ENCODE data around the gene GRN. TPM values are rescaled to one million over a fixed set of nuclear protein-coding genes. Genes with fewer than 3 reads are reported as not detected.

GRN gene
- total and polyA plus RNA-seq, 9 of the 15 experiments (the other 6 are each of a cell fraction or from before 2014, with no cell fraction given): 5.4 to 75.3 (median 20.7) TPM

- H3K9me3 ChIP-seq (replicated peaks; ENCODE audit: control insufficient read depth, insufficient read depth, low read depth, low read length): no peaks in the 10 kb centered on the region
- TF ChIP-seq U2AF2 (optimal IDR thresholded peaks at IDR 0.05; ENCODE audit: low read depth, low read length) (no peak), SETDB1 (IDR thresholded peaks at IDR 0.05; ENCODE audit: low read length) (no peak), XRCC3 (IDR thresholded peaks at IDR 0.05) (no peak), POLR3A (IDR thresholded peaks at IDR 0.05; ENCODE audit: borderline replicate concordance, extremely low read depth, insufficient read depth, insufficient read length) (no peak)
- no peaks in the 10 kb centered on the region for H3K9me1 ChIP-seq (ENCODE audit: control insufficient read depth, insufficient read depth, low read length)
- ATAC-seq (no peak), FAIRE-seq (no peak), DNase-seq (ENCODE audit: extremely low read depth in 1 of 4, low spot score in 3 of 4) (no peak)
- no TSS peak for BruUV-seq (replicated peaks)
- in situ Hi-C loops (cut with MboI) (no loop called here), intact Hi-C loops (cut with micrococcal nuclease) (no loop called here)
- H2AFZ ChIP-seq (ENCODE audit: low read depth, low read length): no peak overlapping the region
- H4K20me1 ChIP-seq (replicated peaks; ENCODE audit: control insufficient read depth, insufficient read depth, low read length): no peaks in the 10 kb centered on the region
- H3K79me2 ChIP-seq (ENCODE audit: control insufficient read depth, insufficient read depth, low read length): peaks cover 7% of the 10 kb centered on the region; the same call in 2 of the 3 replicates
- H3K4me1 ChIP-seq (replicated peaks in 1 of 2; ENCODE audit: control insufficient read depth in 2 of 2, insufficient read depth in 2 of 2, low read length in 2 of 2): peaks cover 13 to 37% of the 10 kb centered on the region in 2 experiments
- 44% methylated on average over 6 of the region's 6 CpGs for WGBS (ENCODE audit: insufficient coverage, low coverage, missing lambda C conversion rate)
- ChIA-PET CTCF (ENCODE audit: low intra/inter-chr PET ratio) (no interaction called here), POLR2A (interaction anchor here (1.0 kb wide), 1 partner anchor 13 kb away, joined by 3 read pairs; no protein-coding TSS in a partner anchor)
- no peak overlapping the region for H3K4me2 ChIP-seq (ENCODE audit: insufficient read depth, low read length)
- H3K36me3 ChIP-seq (ENCODE audit: control insufficient read depth, insufficient read depth, low read length): no peaks in the 10 kb centered on the region
- no peak overlapping the region for H3K27ac ChIP-seq (ENCODE audit: extremely low read depth, low read depth, low read length)
- no peak overlapping the region for H3K4me3 ChIP-seq
- H3K27me3 ChIP-seq (ENCODE audit: control insufficient read depth in 2 of 2, insufficient read depth in 2 of 2, low read length in 2 of 2): no peaks in the 10 kb centered on the region; a peak in 1 of 5 replicates
- H3K9ac ChIP-seq (ENCODE audit: insufficient read depth in 1 of 2, low read depth in 2 of 2, low read length in 2 of 2): no peak overlapping the region
Observed at GRCh38 chr17:44382917-44383316, 37.8 kb downstream of the GRN start.

GRCh38 chr17:44383363-44383762, 38.3 kb downstream of the GRN start:
- Histone ChIP-seq H2AFZ (ENCODE audit: low read depth, low read length) (no peak overlapping the region), H3K4me2 (ENCODE audit: insufficient read depth, low read length) (no peak overlapping the region), H3K4me3 (no peak overlapping the region), H3K27ac (ENCODE audit: extremely low read depth, low read depth, low read length) (no peak overlapping the region), H3K9me3 (replicated peaks; ENCODE audit: control insufficient read depth, insufficient read depth, low read depth, low read length) (no peaks in the 10 kb centered on the region), H3K9ac (ENCODE audit: insufficient read depth in 1 of 2, low read depth in 2 of 2, low read length in 2 of 2) (0 out of 4 replicates have a peak overlapping the region, but pooled peaks of 1 of the 2 experiments have one; percentile 23), H3K27me3 (ENCODE audit: control insufficient read depth in 2 of 2, insufficient read depth in 2 of 2, low read length in 2 of 2) (no peaks in the 10 kb centered on the region; a peak in 1 of 5 replicates), H3K36me3 (ENCODE audit: control insufficient read depth, insufficient read depth, low read length) (no peaks in the 10 kb centered on the region), H3K79me2 (ENCODE audit: control insufficient read depth, insufficient read depth, low read length) (peaks cover 7% of the 10 kb centered on the region; the same call in 2 of the 3 replicates), H3K9me1 (ENCODE audit: control insufficient read depth, insufficient read depth, low read length) (no peaks in the 10 kb centered on the region), H3K4me1 (replicated peaks in 1 of 2; ENCODE audit: control insufficient read depth in 2 of 2, insufficient read depth in 2 of 2, low read length in 2 of 2) (peaks cover 15 to 34% of the 10 kb centered on the region in 2 experiments), H4K20me1 (replicated peaks; ENCODE audit: control insufficient read depth, insufficient read depth, low read length) (no peaks in the 10 kb centered on the region)
- BruUV-seq (replicated peaks): no TSS peak
- ATAC-seq (no peak), DNase-seq (ENCODE audit: extremely low read depth in 1 of 4, low spot score in 3 of 4) (no peak), FAIRE-seq (no peak)
- 73% methylated on average over 15 of the region's 15 CpGs for WGBS (ENCODE audit: insufficient coverage, low coverage, missing lambda C conversion rate)
- CTCF ChIA-PET (ENCODE audit: low intra/inter-chr PET ratio): no interaction called here
- intact Hi-C loops (cut with micrococcal nuclease): no loop called here
- POLR2A ChIA-PET: interaction anchor here (1.0 to 1.1 kb wide), 2 partner anchors 12 to 14 kb away, joined by 3 read pairs; no protein-coding TSS in a partner anchor
- in situ Hi-C loops (cut with MboI): no loop called here
- TF ChIP-seq TGIF2 (CRISPR knock-in tag; IDR thresholded peaks at IDR 0.05) (no peak), NCOA2 (IDR thresholded peaks at IDR 0.05; ENCODE audit: partially characterized antibody in 2 of 2) (no peak), SMARCA5 (IDR thresholded peaks at IDR 0.05) (no peak), NFXL1 (CRISPR knock-in tag; IDR thresholded peaks at IDR 0.05) (no peak), SRSF7 (optimal IDR thresholded peaks at IDR 0.05; ENCODE audit: low read depth, low read length) (no peak), CBX2 (IDR thresholded peaks at IDR 0.05; ENCODE audit: insufficient read depth, low read length, poor library complexity, severe bottlenecking) (no peak), SNAPC5 (CRISPR knock-in tag; IDR thresholded peaks at IDR 0.05) (no peak), CEBPZ (IDR thresholded peaks at IDR 0.05; ENCODE audit: borderline replicate concordance, low read depth, low read length) (no peak), EHMT2 (IDR thresholded peaks at IDR 0.05) (no peak), ZNF830 (CRISPR knock-in tag; IDR thresholded peaks at IDR 0.05) (no peak)

Measured in K562 (cell line).